HUES64 (cell line): ENCODE measurements around the gene HMCN1.
"Not testable (repeated sequence)": the region's sequence is repeated elsewhere in the genome, so short reads cannot be mapped to it uniquely, and the experiment has no call there.

Source experiments
- H3K27ac ChIP-seq: 2 replicates; pipeline ENCODE4 v1.7.0; 2013; ENCODE audit warnings: low read depth, low read length, inconsistent platforms
- H3K27me3 ChIP-seq: 2 replicates; pipeline ENCODE4 v1.6.1; 2013; ENCODE audit warnings: mild to moderate bottlenecking, low read length; ENCODE audit not compliant: insufficient read depth
- H3K36me3 ChIP-seq: 2 replicates; pipeline ENCODE4 v1.6.1; 2013; ENCODE audit warnings: mild to moderate bottlenecking, low read length; ENCODE audit not compliant: insufficient read depth
- H3K4me1 ChIP-seq: 2 replicates; pipeline ENCODE4 v1.6.1; 2013; ENCODE audit warnings: mild to moderate bottlenecking, low read length, moderate library complexity; ENCODE audit not compliant: insufficient read depth
- H3K4me3 ChIP-seq: 2 replicates; pipeline ENCODE4 v1.5.1; 2013; ENCODE audit warnings: mild to moderate bottlenecking, low read length, moderate library complexity
- H3K9ac ChIP-seq: 2 replicates; pipeline ENCODE4 v1.6.1; 2013; ENCODE audit warnings: mild to moderate bottlenecking, low read depth, low read length
- H3K9me3 ChIP-seq: 2 replicates; pipeline ENCODE4 v1.6.1; 2013; ENCODE audit warnings: low read depth, low read length; ENCODE audit not compliant: insufficient read depth
- WGBS: fragments of 150-250, 120-280 bp; methylation state at CpG from one replicate; pipeline ENCODE4 v1.1.7; 2013; ENCODE audit warnings: missing lambda C conversion rate; 5-methylcytosine and 5-hydroxymethylcytosine counted together

The HMCN1 gene

GRCh38 chr1:185785586-185785985 is 51.4 kb downstream of the HMCN1 start:
- WGBS, result 98% methylated on average over 3 of the region's 3 CpGs
- Histone ChIP-seq H3K27ac (no peak overlapping the region), H3K4me1 (no peaks in the 10 kb centered on the region), H3K4me3 (no peak overlapping the region), H3K27me3 (no peaks in the 10 kb centered on the region), H3K9me3 (peaks cover 8% of the 10 kb centered on the region; the same call in 1 of the 2 replicates), H3K36me3 (no peaks in the 10 kb centered on the region), H3K9ac (no peak overlapping the region)

GRCh38 chr1:185786524-185786923 is 52.3 kb downstream of the HMCN1 start:
- Histone ChIP-seq H3K36me3 (no peaks in the 10 kb centered on the region), H3K27ac (no peak overlapping the region), H3K4me1 (no peaks in the 10 kb centered on the region), H3K9me3 (peaks cover 8% of the 10 kb centered on the region; the same call in 1 of the 2 replicates), H3K9ac (no peak overlapping the region), H3K27me3 (no peaks in the 10 kb centered on the region), H3K4me3 (no peak overlapping the region)
- WGBS, result 94% methylated on average over 3 of the region's 3 CpGs

- Histone ChIP-seq H3K36me3 (no peaks in the 10 kb centered on the region), H3K9me3 (peaks cover 8% of the 10 kb centered on the region; the same call in 1 of the 2 replicates), H3K9ac (no peak overlapping the region), H3K4me1 (no peaks in the 10 kb centered on the region), H3K27ac (no peak overlapping the region), H3K27me3 (no peaks in the 10 kb centered on the region), H3K4me3 (no peak overlapping the region)
- 92% methylated on average over 2 of the region's 2 CpGs for WGBS
Measured at GRCh38 chr1:185787238-185787637, 53.0 kb downstream of the HMCN1 start.

GRCh38 chr1:185788386-185788785 is 54.2 kb downstream of the HMCN1 start:
- H3K27me3 ChIP-seq, result no peaks in the 10 kb centered on the region
- 86% methylated on average over 3 of the region's 3 CpGs for WGBS
- H3K4me1 ChIP-seq, result no peaks in the 10 kb centered on the region
- no peak overlapping the region for H3K9ac ChIP-seq
- H3K4me3 ChIP-seq, result no peak overlapping the region
- H3K9me3 ChIP-seq, result peaks cover 8% of the 10 kb centered on the region; the same call in 1 of the 2 replicates
- no peak overlapping the region for H3K27ac ChIP-seq
- no peaks in the 10 kb centered on the region for H3K36me3 ChIP-seq

- no peak overlapping the region for H3K27ac ChIP-seq
- H3K4me3 ChIP-seq, result no peak overlapping the region
- no CpG with 5 or more reads among the region's 2 CpGs for WGBS
- H3K9ac ChIP-seq, result no peak overlapping the region
- H3K9me3 ChIP-seq, result 0 out of 2 replicates have a peak, but pooled peaks cover 2% of the 10 kb centered on the region
- no peaks in the 10 kb centered on the region for H3K27me3 ChIP-seq
- H3K36me3 ChIP-seq, result no peaks in the 10 kb centered on the region
- no peaks in the 10 kb centered on the region for H3K4me1 ChIP-seq
Measured at GRCh38 chr1:185789501-185790193, 55.5 kb downstream of the HMCN1 start.

- no peak overlapping the region for H3K4me3 ChIP-seq
- H3K9ac ChIP-seq, result no peak overlapping the region
- H3K9me3 ChIP-seq, result no peaks in the 10 kb centered on the region
- H3K4me1 ChIP-seq, result no peaks in the 10 kb centered on the region
- no peaks in the 10 kb centered on the region for H3K36me3 ChIP-seq
- H3K27me3 ChIP-seq, result no peaks in the 10 kb centered on the region
- H3K27ac ChIP-seq, result no peak overlapping the region
- WGBS, result 88% methylated on average over 2 of the region's 2 CpGs
Measured at GRCh38 chr1:185790194-185790735, 56.1 kb downstream of the HMCN1 start.

- Histone ChIP-seq H3K36me3 (no peaks in the 10 kb centered on the region), H3K27ac (no peak overlapping the region), H3K9ac (no peak overlapping the region), H3K9me3 (no peaks in the 10 kb centered on the region), H3K4me1 (no peaks in the 10 kb centered on the region), H3K4me3 (no peak overlapping the region), H3K27me3 (no peaks in the 10 kb centered on the region)
- WGBS, result no CpG with 5 or more reads among the region's 1 CpG
Measured at GRCh38 chr1:185792040-185792439, 57.8 kb downstream of the HMCN1 start.

- not testable (repeated sequence) for H3K36me3 ChIP-seq, H3K9ac ChIP-seq, H3K4me3 ChIP-seq, H3K27me3 ChIP-seq, H3K9me3 ChIP-seq, H3K27ac ChIP-seq, H3K4me1 ChIP-seq
- WGBS, result 94% methylated on average over 2 of the region's 2 CpGs
Measured at GRCh38 chr1:185794495-185794894, 60.3 kb downstream of the HMCN1 start.

- Histone ChIP-seq H3K4me3 (no peak overlapping the region), H3K9ac (no peak overlapping the region), H3K27me3 (no peaks in the 10 kb centered on the region), H3K27ac (no peak overlapping the region), H3K9me3 (no peaks in the 10 kb centered on the region), H3K36me3 (no peaks in the 10 kb centered on the region), H3K4me1 (no peaks in the 10 kb centered on the region)
- WGBS, result 100% methylated on average over 1 of the region's 1 CpG
Measured at GRCh38 chr1:185795181-185795580, 61.0 kb downstream of the HMCN1 start.

- Histone ChIP-seq H3K36me3 (no peaks in the 10 kb centered on the region), H3K27ac (no peak overlapping the region), H3K27me3 (no peaks in the 10 kb centered on the region), H3K9me3 (no peaks in the 10 kb centered on the region), H3K4me1 (no peaks in the 10 kb centered on the region), H3K4me3 (no peak overlapping the region), H3K9ac (no peak overlapping the region)
Measured at GRCh38 chr1:185798505-185798904, 64.3 kb downstream of the HMCN1 start.

- H3K4me3 ChIP-seq, result no peak overlapping the region
- H3K36me3 ChIP-seq, result no peaks in the 10 kb centered on the region
- H3K9ac ChIP-seq, result no peak overlapping the region
- H3K27ac ChIP-seq, result no peak overlapping the region
- H3K4me1 ChIP-seq, result peaks cover 6% of the 10 kb centered on the region; the same call in 1 of the 2 replicates
- no peaks in the 10 kb centered on the region for H3K27me3 ChIP-seq
- no CpG with 5 or more reads among the region's 1 CpG for WGBS
- H3K9me3 ChIP-seq, result no peaks in the 10 kb centered on the region
Measured at GRCh38 chr1:185803241-185803640, 69.0 kb downstream of the HMCN1 start.
